Omental fat pad (tissue), 4 donors: ENCODE data around the gene MOGAT3. TPM values are rescaled to one million over a fixed set of nuclear protein-coding genes. Genes with fewer than 3 reads are reported as not detected.

ENCODE experiments used
- ATAC-seq: fragments of 150-250 bp; one replicate; pipeline ENCODE4 v1.9.1; 2016; ENCODE audit warnings: mild to moderate bottlenecking, moderate library complexity; ENCODE audit not compliant: low FRiP score
- DNase-seq: peaks from one replicate; pipeline ENCODE4 v3.0.0-alpha.2; 2019; ENCODE audit warnings: low spot score
- CTCF ChIP-seq, 3 donors: fragments of 450-650 bp; IDR thresholded peaks; one replicate each; pipeline ENCODE4 v1.5.1; 2016 to 2017; ENCODE audit warnings: antibody characterized with exemption in 3 of 3, mild to moderate bottlenecking in 3 of 3, moderate library complexity in 2 of 3
- total RNA-seq, 4 donors: library from RNA; depleted of rRNA; stranded (reverse); fragments of >200 nt; gene quantifications; one replicate each; pipeline ENCODE4 v1.1.0, GENCODE V29; 2016

MOGAT3 gene
- total RNA-seq, 4 donors from 2014 or later, result not detected

DNA sequence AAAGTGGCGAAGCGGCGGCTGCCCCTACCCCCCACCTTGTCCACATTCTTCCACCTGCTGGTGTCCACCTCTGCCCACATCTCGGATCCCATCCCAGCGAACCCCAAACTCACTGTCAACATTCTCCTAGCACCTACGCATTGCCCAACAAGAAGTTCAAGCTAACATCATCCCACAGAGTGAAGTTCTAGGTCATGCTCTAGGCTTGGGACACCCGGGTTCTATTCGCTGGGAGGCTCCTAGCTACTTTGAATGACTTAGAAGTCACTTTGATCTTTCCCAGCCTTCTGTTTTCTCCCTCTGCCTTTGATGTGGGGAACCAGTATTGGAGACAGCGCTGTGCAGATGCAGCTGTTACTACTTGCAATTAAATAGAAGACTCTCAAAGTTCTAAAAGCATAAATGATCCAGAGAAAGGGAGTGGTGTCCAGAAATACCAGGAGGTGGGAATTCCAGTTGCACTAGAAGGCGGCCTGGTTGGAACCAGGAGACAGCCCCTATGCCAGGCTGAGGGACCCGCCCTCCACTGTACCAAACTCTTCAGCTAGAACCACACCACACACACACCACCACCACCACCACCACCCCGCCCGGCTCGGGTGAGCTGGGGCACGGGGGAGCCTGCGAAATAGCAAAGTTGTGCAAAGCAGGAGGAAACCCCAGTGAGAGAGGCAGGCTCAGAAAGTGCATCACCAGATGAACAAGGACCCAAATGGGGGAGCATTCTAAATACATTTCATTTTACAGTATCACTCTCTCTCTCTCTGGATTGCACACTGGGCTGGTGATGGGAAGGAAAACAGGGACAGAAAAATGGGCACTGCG, 30.0 kb downstream of the MOGAT3 start:
- DNase-seq, result no peak
- no peak for TF ChIP-seq CTCF (IDR thresholded peaks at IDR 0.05)
- ATAC-seq, result no peak

- ATAC-seq, result peak; percentile 63
- peak; percentile 72 for DNase-seq
- TF ChIP-seq CTCF (IDR thresholded peaks at IDR 0.05), result peak in 1 of 3 donors; percentile 16
These were observed 30.8 kb downstream of the MOGAT3 start for GRCh38 chr7:101169838-101170551.

- DNase-seq, result no peak
- ATAC-seq, result no peak
These were observed 31.6 kb downstream of the MOGAT3 start for GRCh38 chr7:101169110-101169837.

GRCh38 chr7:101168412-101169049, 32.3 kb downstream of the MOGAT3 start:
- DNase-seq, result no peak
- ATAC-seq, result no peak
- no peak for TF ChIP-seq CTCF (IDR thresholded peaks at IDR 0.05)

More at GRCh38 chr7:101169110-101169837, 31.6 kb downstream of the MOGAT3 start:
- no peak for TF ChIP-seq CTCF (IDR thresholded peaks at IDR 0.05)

DNA sequence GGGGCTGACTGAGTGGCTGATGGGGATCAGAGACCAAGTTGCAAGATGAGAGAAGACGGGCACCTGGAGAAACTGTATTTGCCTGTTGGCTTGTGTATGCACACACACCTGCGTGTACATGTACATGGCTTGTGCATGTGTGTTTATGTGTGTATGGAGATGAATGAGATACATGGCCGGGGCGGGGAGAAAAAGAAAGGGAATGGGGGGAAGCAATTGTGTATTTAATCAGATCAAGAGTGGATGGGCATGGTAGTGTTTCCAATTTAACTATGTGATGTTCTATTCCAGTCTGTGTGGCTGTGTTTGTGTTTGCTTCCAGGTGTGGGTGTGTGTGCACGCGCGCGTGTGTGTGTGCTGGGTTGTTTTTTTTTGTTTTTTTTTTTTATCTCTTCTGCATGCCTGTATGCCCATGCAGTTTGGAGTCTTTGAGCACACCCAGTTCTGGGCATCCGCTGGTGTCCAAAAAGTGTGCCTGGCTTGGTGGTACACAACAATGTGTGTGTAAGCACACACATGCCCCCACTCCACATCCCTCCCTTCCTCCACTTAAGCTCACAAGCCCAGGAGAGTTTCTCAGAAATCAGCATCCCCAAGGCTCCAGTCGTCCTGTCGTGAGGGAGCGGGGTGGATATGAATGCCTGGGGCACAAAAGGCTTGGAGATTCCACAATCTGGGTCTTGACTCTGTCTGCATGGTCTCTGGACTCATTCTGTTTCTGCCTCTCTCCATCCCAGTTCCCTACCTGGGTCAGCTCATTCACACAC, 33.0 kb downstream of the MOGAT3 start:
- DNase-seq (no peak), ATAC-seq (no peak)
- TF ChIP-seq CTCF (IDR thresholded peaks at IDR 0.05), result no peak
